OCI-LY7 (cell line): Measurements from ENCODE around the gene NKX6-2.

Experiments used
- EZH2phosphoT487 ChIP-seq: fragments of 200-600 bp; sonication (generic); IDR thresholded peaks from 2 replicates; pipeline ENCODE4 v1.6.1; 2018; ENCODE audit warnings: low read depth, borderline replicate concordance, mild to moderate bottlenecking, mixed run types, antibody characterized with exemption, low read length, moderate library complexity, mixed read lengths
- TF ChIP-seq, protein P1 (sequence below): fragments of 200-600 bp; sonication (generic); conservative IDR thresholded peaks from 2 replicates; pipeline ENCODE4 v1.5.1; 2014; ENCODE audit warnings: mild to moderate bottlenecking, antibody characterized with exemption, low read length, moderate library complexity, mixed read lengths

DNA sequence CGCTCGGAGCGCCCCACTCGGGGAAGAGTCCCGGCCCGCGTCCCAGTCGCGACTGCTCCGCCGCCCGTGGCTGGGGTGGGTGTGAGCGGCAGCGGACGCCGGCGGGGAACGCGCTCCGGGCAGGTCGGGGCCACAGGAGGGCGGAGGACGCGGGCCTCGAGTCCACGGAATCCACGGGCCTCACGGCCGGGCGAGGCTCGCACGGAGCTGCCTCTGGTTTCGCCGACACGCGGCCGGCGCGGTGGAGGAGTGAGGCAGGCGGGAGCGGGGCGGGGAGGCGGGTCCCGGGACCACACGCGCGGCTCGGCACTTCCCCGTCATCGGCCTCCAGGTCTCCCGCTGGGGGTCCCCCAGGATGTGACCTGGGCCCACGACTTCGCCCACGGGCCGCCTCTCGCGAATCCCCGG, 533 bp upstream of the NKX6-2 start:
- TF ChIP-seq, protein P1, sequence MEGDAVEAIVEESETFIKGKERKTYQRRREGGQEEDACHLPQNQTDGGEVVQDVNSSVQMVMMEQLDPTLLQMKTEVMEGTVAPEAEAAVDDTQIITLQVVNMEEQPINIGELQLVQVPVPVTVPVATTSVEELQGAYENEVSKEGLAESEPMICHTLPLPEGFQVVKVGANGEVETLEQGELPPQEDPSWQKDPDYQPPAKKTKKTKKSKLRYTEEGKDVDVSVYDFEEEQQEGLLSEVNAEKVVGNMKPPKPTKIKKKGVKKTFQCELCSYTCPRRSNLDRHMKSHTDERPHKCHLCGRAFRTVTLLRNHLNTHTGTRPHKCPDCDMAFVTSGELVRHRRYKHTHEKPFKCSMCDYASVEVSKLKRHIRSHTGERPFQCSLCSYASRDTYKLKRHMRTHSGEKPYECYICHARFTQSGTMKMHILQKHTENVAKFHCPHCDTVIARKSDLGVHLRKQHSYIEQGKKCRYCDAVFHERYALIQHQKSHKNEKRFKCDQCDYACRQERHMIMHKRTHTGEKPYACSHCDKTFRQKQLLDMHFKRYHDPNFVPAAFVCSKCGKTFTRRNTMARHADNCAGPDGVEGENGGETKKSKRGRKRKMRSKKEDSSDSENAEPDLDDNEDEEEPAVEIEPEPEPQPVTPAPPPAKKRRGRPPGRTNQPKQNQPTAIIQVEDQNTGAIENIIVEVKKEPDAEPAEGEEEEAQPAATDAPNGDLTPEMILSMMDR, result no peak
- no peak for TF ChIP-seq EZH2phosphoT487
